ENCODE measurements around the gene PLEKHO2. TPM values are rescaled to one million over a fixed set of nuclear protein-coding genes. Genes with fewer than 3 reads are reported as not detected.
A peak's percentile ranks its signal among the peaks of the same experiment; 100 is the strongest.

The PLEKHO2 gene
- total RNA-seq, 2 donors from 2014 or later: 4.4 to 13.6 TPM

GRCh38 chr15:64861331-64861730 lies 19.6 kb downstream of the PLEKHO2 start:
- Histone ChIP-seq H3K36me3 (no peaks in the 10 kb centered on the region), H3K27ac (no peak overlapping the region)

DNA sequence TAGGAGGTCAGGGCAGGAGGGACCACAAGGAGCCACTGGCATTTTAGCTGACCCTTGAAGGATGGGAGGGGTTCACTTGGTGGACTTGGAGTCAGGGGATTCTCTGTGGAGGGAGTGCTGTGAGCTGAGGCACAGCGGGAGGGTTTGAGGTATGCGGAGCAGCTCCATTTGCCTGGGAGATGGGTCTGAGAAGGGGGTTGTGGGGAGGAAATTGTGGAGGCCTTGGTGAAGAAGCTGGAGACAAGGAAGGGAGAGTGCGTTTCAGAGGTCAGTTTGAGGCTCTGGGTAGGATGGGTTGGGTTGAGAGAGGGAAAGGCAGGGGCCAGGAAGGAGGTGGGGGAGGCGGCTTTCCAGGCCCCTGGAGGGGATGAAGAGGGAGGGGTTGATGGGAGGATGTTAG lies 20.2 kb downstream of the PLEKHO2 start:
- H3K4me3 ChIP-seq: no peak overlapping the region
- intact Hi-C loops (cut with DNase I): no loop called here
- no peaks in the 10 kb centered on the region for H3K27me3 ChIP-seq
- no peaks in the 10 kb centered on the region for H3K4me1 ChIP-seq
- TF ChIP-seq, protein P1, sequence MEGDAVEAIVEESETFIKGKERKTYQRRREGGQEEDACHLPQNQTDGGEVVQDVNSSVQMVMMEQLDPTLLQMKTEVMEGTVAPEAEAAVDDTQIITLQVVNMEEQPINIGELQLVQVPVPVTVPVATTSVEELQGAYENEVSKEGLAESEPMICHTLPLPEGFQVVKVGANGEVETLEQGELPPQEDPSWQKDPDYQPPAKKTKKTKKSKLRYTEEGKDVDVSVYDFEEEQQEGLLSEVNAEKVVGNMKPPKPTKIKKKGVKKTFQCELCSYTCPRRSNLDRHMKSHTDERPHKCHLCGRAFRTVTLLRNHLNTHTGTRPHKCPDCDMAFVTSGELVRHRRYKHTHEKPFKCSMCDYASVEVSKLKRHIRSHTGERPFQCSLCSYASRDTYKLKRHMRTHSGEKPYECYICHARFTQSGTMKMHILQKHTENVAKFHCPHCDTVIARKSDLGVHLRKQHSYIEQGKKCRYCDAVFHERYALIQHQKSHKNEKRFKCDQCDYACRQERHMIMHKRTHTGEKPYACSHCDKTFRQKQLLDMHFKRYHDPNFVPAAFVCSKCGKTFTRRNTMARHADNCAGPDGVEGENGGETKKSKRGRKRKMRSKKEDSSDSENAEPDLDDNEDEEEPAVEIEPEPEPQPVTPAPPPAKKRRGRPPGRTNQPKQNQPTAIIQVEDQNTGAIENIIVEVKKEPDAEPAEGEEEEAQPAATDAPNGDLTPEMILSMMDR (IDR thresholded peaks at IDR 0.05): no peak
- H3K9me3 ChIP-seq: no peaks in the 10 kb centered on the region
- H3K9ac ChIP-seq (ENCODE audit: low read depth in 2 of 2, low read length in 2 of 2): no peak overlapping the region
- H3K36me3 ChIP-seq: no peaks in the 10 kb centered on the region
- no peak overlapping the region for H3K27ac ChIP-seq
- DNase-seq: no peak

More at GRCh38 chr15:64861331-64861730, 19.6 kb downstream of the PLEKHO2 start:
- Histone ChIP-seq H3K9me3 (no peaks in the 10 kb centered on the region), H3K9ac (ENCODE audit: low read depth in 2 of 2, low read length in 2 of 2) (no peak overlapping the region), H3K4me3 (no peak overlapping the region), H3K27me3 (no peaks in the 10 kb centered on the region), H3K4me1 (no peaks in the 10 kb centered on the region)
- TF ChIP-seq, protein P1 (IDR thresholded peaks at IDR 0.05): no peak
- DNase-seq: no peak
- intact Hi-C loops (cut with DNase I): no loop called here

DNA sequence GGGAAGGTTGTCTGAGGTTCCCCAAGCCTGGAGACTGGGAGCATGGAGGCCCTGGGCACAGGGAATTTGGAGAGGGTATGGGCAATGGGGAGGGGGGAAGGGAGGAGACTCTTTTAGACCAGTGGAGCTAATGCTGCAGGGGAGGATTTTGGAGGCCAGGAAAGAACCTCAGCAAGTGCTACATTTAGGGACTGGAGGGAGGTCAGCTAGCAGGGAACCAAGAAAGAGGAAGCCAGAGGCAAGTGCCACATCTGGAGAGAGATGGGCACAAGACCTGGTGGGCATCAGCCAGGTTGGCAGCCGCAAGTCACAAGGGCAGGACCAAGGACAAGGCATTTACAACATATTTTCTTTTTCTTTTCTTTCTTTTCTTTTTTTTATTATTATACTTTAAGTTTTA lies 20.7 kb downstream of the PLEKHO2 start:
- intact Hi-C loops (cut with DNase I): no loop called here
- TF ChIP-seq, protein P1 (IDR thresholded peaks at IDR 0.05): no peak
- no peak for DNase-seq
- Histone ChIP-seq H3K4me1 (no peaks in the 10 kb centered on the region), H3K27me3 (no peaks in the 10 kb centered on the region), H3K36me3 (no peaks in the 10 kb centered on the region), H3K27ac (no peak overlapping the region), H3K4me3 (no peak overlapping the region), H3K9ac (ENCODE audit: low read depth in 2 of 2, low read length in 2 of 2) (no peak overlapping the region), H3K9me3 (no peaks in the 10 kb centered on the region)

DNA sequence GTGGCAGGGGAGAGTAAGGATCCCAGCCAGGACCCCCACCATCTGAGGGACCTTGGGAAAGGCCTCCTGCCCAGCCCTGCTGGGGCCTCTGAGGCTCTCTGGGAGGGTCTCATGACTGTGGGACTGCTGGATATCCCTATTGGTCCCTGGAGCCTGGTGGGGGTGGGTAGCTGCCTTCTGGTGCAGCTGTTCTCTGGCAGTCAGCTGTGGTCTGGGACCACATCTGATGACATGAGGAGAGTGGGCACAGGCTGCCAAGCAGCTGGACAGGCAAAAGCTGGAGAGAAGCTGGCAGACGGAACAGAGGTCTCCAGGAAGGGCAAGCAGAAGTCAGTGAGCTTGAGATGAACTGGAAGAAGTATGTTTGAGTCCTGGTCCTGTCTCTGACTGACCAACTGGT lies 22.4 kb downstream of the PLEKHO2 start:
- no peaks in the 10 kb centered on the region for H3K36me3 ChIP-seq
- TF ChIP-seq, protein P1 (IDR thresholded peaks at IDR 0.05): no peak
- no peak for DNase-seq
- intact Hi-C loops (cut with DNase I): no loop called here
- H3K27me3 ChIP-seq: no peaks in the 10 kb centered on the region
- no peak overlapping the region for H3K4me3 ChIP-seq
- no peak overlapping the region for H3K9ac ChIP-seq (ENCODE audit: low read depth in 2 of 2, low read length in 2 of 2)
- no peaks in the 10 kb centered on the region for H3K4me1 ChIP-seq
- H3K27ac ChIP-seq: no peak overlapping the region
- no peaks in the 10 kb centered on the region for H3K9me3 ChIP-seq

DNA sequence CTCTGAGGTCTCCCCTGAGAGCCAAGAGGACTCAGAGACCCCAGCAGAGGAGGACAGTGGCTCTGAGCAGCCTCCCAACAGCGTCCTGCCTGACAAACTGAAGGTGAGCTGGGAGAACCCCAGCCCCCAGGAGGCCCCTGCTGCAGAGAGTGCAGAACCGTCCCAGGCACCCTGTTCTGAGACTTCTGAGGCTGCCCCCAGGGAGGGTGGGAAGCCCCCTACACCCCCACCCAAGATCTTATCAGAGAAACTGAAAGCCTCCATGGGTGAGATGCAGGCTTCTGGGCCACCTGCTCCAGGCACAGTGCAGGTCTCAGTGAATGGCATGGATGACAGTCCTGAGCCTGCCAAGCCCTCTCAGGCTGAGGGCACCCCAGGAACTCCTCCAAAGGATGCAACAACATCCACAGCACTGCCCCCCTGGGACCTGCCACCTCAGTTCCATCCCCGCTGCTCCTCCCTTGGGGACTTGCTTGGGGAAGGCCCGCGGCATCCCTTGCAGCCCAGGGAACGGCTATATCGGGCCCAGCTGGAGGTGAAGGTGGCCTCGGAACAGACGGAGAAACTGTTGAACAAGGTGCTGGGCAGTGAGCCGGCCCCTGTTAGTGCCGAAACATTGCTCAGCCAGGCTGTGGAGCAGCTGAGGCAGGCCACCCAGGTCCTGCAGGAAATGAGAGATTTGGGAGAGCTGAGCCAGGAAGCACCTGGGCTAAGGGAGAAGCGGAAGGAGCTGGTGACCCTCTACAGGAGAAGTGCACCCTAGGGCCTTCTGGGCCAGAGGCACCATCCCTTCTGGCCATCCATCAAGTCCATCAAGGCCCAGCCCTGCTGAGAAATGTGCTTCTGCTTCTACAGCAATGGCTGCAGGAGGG lies 23.6 kb downstream of the PLEKHO2 start:
- TF ChIP-seq, protein P1 (IDR thresholded peaks at IDR 0.05): no peak
- Histone ChIP-seq H3K27me3 (no peaks in the 10 kb centered on the region), H3K4me1 (no peaks in the 10 kb centered on the region), H3K27ac (peak overlapping the region; percentile 40), H3K9ac (ENCODE audit: low read depth in 2 of 2, low read length in 2 of 2) (no peak overlapping the region), H3K9me3 (no peaks in the 10 kb centered on the region), H3K4me3 (no peak overlapping the region), H3K36me3 (no peaks in the 10 kb centered on the region)
- DNase-seq: no peak
- intact Hi-C loops (cut with DNase I): no loop called here

All from colonic mucosa (tissue), 4 donors.